Breast epithelium (tissue), 4 donors: ENCODE results near the gene OTUD1. TPM values are rescaled to one million over a fixed set of nuclear protein-coding genes. Genes with fewer than 3 reads are reported as not detected.

Experiments used
- DNase-seq, 2 donors: peaks; one replicate each; pipeline ENCODE4 v3.0.0-alpha.2; 2019; ENCODE audit warnings: low spot score in 2 of 2
- H3K27ac ChIP-seq, 2 donors: fragments of 200-600 bp; sonication (generic) in 1 of 2; one replicate each; pipeline ENCODE4 v1.5.1; 2016 to 2019; ENCODE audit warnings: mild to moderate bottlenecking in 1 of 2
- H3K27me3 ChIP-seq, 2 donors: fragments of 200-600 bp; sonication (generic) in 1 of 2; one replicate each; pipeline versions ENCODE4 v1.5.1 to v1.6.0; 2017 to 2019; ENCODE audit warnings: control low read depth in 1 of 2, mild to moderate bottlenecking in 1 of 2
- H3K36me3 ChIP-seq: fragments of 200-600 bp; one replicate; pipeline ENCODE4 v1.5.1; 2019
- H3K4me1 ChIP-seq, 2 donors: fragments of 200-600 bp; sonication (generic); one replicate each; pipeline ENCODE4 v1.5.1; 2016 to 2019; ENCODE audit warnings: control low read depth in 1 of 2
- H3K4me3 ChIP-seq, 3 donors: fragments of 200-600 bp; sonication (generic); 1 replicate in 2 of 3; 2 replicates in 1 of 3; pipeline ENCODE4 v1.5.1; 2016 to 2019; ENCODE audit warnings: mild to moderate bottlenecking in 3 of 3, moderate library complexity in 2 of 3
- H3K9me3 ChIP-seq, 2 donors: fragments of 200-600 bp; sonication (generic) in 1 of 2; one replicate each; pipeline ENCODE4 v1.5.1; 2016 to 2019; ENCODE audit warnings: control low read depth in 1 of 2
- CTCF ChIP-seq, 3 donors: fragments of 450-650 bp; IDR thresholded peaks; one replicate each; pipeline ENCODE4 v1.5.1; 2016 to 2017; ENCODE audit warnings: antibody characterized with exemption in 3 of 3, mild to moderate bottlenecking in 3 of 3, moderate library complexity in 3 of 3
- POLR2A ChIP-seq: fragments of 450-650 bp; IDR thresholded peaks from one replicate; pipeline ENCODE4 v1.6.1; 2016; ENCODE audit warnings: antibody characterized with exemption, mild to moderate bottlenecking, moderate library complexity
- POLR2AphosphoS5 ChIP-seq, 3 donors: sonication (generic); formaldehyde crosslinking; IDR thresholded peaks; one replicate each; pipeline ENCODE4 v1.6.1; 2017; ENCODE audit warnings: antibody characterized with exemption in 3 of 3
- intact Hi-C: fragments of 100-400 bp; cut with DNase I; formaldehyde crosslinking; loops from one replicate; pipeline ENCODE4 v1.15.1; 2023; ENCODE audit warnings: low total_unique reads
- total RNA-seq, 3 donors: library from RNA; depleted of rRNA; stranded (reverse); fragments of >200 nt; gene quantifications; one replicate each; pipeline ENCODE4 v1.1.0, GENCODE V29; 2016

The OTUD1 gene
- total RNA-seq, 3 donors from 2014 or later, result 8.8 to 20.2 (median 15.7) TPM

- Histone ChIP-seq H3K27ac (no peak overlapping the region), H3K27me3 (no peaks in the 10 kb centered on the region), H3K4me1 (no peaks in the 10 kb centered on the region), H3K36me3 (no peaks in the 10 kb centered on the region), H3K4me3 (no peak overlapping the region), H3K9me3 (no peaks in the 10 kb centered on the region)
- no peak for DNase-seq
- intact Hi-C loops, result no loop called here
- TF ChIP-seq POLR2A, result no peak
- no peak for TF ChIP-seq POLR2AphosphoS5 (IDR thresholded peaks at IDR 0.05)
- TF ChIP-seq CTCF (IDR thresholded peaks at IDR 0.05), result no peak
Measured at GRCh38 chr10:23459308-23459939, 20.5 kb downstream of the OTUD1 start.

GRCh38 chr10:23461557-23461956 lies 22.7 kb downstream of the OTUD1 start:
- H3K27me3 ChIP-seq, result no peaks in the 10 kb centered on the region
- no peaks in the 10 kb centered on the region for H3K36me3 ChIP-seq
- H3K9me3 ChIP-seq, result no peaks in the 10 kb centered on the region
- no peak for DNase-seq
- H3K4me1 ChIP-seq, result no peaks in the 10 kb centered on the region
- H3K4me3 ChIP-seq, result no peak overlapping the region
- TF ChIP-seq CTCF (IDR thresholded peaks at IDR 0.05) (no peak), POLR2A (no peak), POLR2AphosphoS5 (IDR thresholded peaks at IDR 0.05) (no peak)
- intact Hi-C loops, result loop anchor here (2.0 kb wide), 1 partner anchor 71 kb away; no protein-coding TSS in a partner anchor
- no peak overlapping the region for H3K27ac ChIP-seq

GRCh38 chr10:23467012-23467411 lies 28.1 kb downstream of the OTUD1 start:
- no peak for DNase-seq
- intact Hi-C loops, result no loop called here
- Histone ChIP-seq H3K27me3 (no peaks in the 10 kb centered on the region), H3K36me3 (no peaks in the 10 kb centered on the region), H3K4me3 (no peak overlapping the region), H3K27ac (no peak overlapping the region), H3K4me1 (no peaks in the 10 kb centered on the region), H3K9me3 (no peaks in the 10 kb centered on the region)
- no peak for TF ChIP-seq CTCF (IDR thresholded peaks at IDR 0.05)
- no peak for TF ChIP-seq POLR2A
- TF ChIP-seq POLR2AphosphoS5 (IDR thresholded peaks at IDR 0.05), result no peak

GRCh38 chr10:23467548-23467947 lies 28.7 kb downstream of the OTUD1 start:
- H3K27me3 ChIP-seq, result no peaks in the 10 kb centered on the region
- no peak overlapping the region for H3K27ac ChIP-seq
- intact Hi-C loops, result no loop called here
- no peaks in the 10 kb centered on the region for H3K9me3 ChIP-seq
- H3K4me3 ChIP-seq, result no peak overlapping the region
- DNase-seq, result no peak
- no peaks in the 10 kb centered on the region for H3K4me1 ChIP-seq
- no peaks in the 10 kb centered on the region for H3K36me3 ChIP-seq
- no peak for TF ChIP-seq POLR2A
- TF ChIP-seq CTCF (IDR thresholded peaks at IDR 0.05), result no peak
- TF ChIP-seq POLR2AphosphoS5 (IDR thresholded peaks at IDR 0.05), result no peak

GRCh38 chr10:23469596-23470237 lies 30.8 kb downstream of the OTUD1 start:
- Histone ChIP-seq H3K9me3 (no peaks in the 10 kb centered on the region), H3K27ac (no peak overlapping the region), H3K4me3 (no peak overlapping the region), H3K27me3 (no peaks in the 10 kb centered on the region), H3K36me3 (no peaks in the 10 kb centered on the region), H3K4me1 (no peaks in the 10 kb centered on the region)
- TF ChIP-seq POLR2A (no peak), CTCF (IDR thresholded peaks at IDR 0.05) (no peak), POLR2AphosphoS5 (IDR thresholded peaks at IDR 0.05) (no peak)
- no peak for DNase-seq
- intact Hi-C loops, result no loop called here
